Cardiac muscle cell (in vitro differentiated cells and primary cell): ENCODE results near the gene OAS2. TPM values are rescaled to one million over a fixed set of nuclear protein-coding genes. Genes with fewer than 3 reads are reported as not detected.

Experiments used
- DNase-seq, 2 donors: peaks; one replicate each; pipeline versions ENCODE4 v3.0.0 to v3.0.0-alpha.2; 2010 to 2017; ENCODE audit warnings: low read depth in 1 of 2, low spot score in 1 of 2
- H3K27ac ChIP-seq: fragments of 200-600 bp; sonication (generic); 2 replicates; pipeline ENCODE4 v1.5.1; 2016
- H3K27me3 ChIP-seq: fragments of 200-600 bp; sonication (generic); 2 replicates; pipeline ENCODE4 v1.6.0; 2016; ENCODE audit warnings: control low read depth
- H3K36me3 ChIP-seq: fragments of 200-600 bp; sonication (generic); 2 replicates; pipeline ENCODE4 v1.5.1; 2016; ENCODE audit warnings: control low read depth
- H3K4me1 ChIP-seq: fragments of 200-600 bp; sonication (generic); 2 replicates; pipeline ENCODE4 v1.8.1; 2017; ENCODE audit warnings: low read depth, mild to moderate bottlenecking, mixed run types
- H3K4me3 ChIP-seq: fragments of 200-600 bp; sonication (generic); 2 replicates; pipeline ENCODE4 v1.5.1; 2016; ENCODE audit warnings: mild to moderate bottlenecking
- H3K9me3 ChIP-seq: fragments of 200-600 bp; sonication (generic); 2 replicates; pipeline ENCODE4 v1.5.1; 2017; ENCODE audit warnings: low read depth, mild to moderate bottlenecking, control low read depth
- polyA plus RNA-seq: library from polyadenylated mRNA; unstranded; fragments of >200 nt; fragmentation: Nextera tagmentation; extraction: Ambion mirVana; gene quantifications from 2 replicates; pipeline ENCODE4 v1.2.1, GENCODE V29; 2016
- total RNA-seq: library from RNA; depleted of rRNA; stranded (reverse); fragments of >200 nt; gene quantifications from 2 replicates; pipeline ENCODE4 v1.2.3, GENCODE V29; 2016
- TF ChIP-seq, protein P1 (sequence below): IDR thresholded peaks from 2 replicates; pipeline ENCODE4 v1.5.1; 2012; ENCODE audit warnings: low read depth, mild to moderate bottlenecking, low read length

The OAS2 gene
- total and polyA plus RNA-seq, 2 experiments from 2014 or later = not detected

DNA sequence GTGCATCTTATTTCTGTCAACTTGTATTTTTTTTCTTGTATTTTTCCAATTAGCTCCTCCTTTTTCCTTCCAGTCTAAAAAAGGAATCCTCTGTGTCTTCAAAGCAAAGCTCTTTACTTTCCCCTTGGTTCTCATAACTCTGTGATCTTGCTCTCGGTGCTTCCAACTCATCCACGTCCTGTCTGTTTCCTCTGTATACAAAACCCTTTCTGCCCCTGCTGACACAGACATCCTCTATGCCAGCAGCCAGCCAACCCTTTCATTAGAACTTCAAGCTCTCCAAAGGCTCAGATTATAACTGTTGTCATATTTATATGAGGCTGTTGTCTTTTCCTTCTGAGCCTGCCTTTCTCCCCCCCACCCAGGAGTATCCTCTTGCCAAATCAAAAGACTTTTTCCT lies 32.4 kb downstream of the OAS2 start:
- TF ChIP-seq, protein P1, sequence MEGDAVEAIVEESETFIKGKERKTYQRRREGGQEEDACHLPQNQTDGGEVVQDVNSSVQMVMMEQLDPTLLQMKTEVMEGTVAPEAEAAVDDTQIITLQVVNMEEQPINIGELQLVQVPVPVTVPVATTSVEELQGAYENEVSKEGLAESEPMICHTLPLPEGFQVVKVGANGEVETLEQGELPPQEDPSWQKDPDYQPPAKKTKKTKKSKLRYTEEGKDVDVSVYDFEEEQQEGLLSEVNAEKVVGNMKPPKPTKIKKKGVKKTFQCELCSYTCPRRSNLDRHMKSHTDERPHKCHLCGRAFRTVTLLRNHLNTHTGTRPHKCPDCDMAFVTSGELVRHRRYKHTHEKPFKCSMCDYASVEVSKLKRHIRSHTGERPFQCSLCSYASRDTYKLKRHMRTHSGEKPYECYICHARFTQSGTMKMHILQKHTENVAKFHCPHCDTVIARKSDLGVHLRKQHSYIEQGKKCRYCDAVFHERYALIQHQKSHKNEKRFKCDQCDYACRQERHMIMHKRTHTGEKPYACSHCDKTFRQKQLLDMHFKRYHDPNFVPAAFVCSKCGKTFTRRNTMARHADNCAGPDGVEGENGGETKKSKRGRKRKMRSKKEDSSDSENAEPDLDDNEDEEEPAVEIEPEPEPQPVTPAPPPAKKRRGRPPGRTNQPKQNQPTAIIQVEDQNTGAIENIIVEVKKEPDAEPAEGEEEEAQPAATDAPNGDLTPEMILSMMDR = no peak
- H3K4me3 ChIP-seq = no peak overlapping the region

DNA sequence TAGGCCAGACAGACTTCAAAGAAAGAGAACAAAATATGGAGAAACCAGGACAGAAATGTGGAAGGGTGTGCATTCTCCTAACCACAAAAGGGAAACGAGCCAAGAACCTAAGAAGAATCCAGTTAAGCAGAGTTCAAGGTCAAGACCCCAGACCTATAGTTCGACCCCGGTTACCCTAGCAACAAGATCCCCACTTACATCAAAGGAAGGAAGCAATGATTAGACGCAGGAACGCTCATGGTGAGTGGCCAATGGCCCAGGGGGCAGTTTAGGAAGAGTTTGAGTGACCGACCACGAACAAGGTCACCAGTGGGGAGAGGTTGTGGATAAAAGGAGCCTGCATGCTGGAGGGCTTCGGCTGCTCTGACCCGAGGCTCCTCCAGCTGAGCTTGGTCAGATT lies 36.2 kb downstream of the OAS2 start:
- Histone ChIP-seq H3K27ac (no peak overlapping the region), H3K4me1 (no peaks in the 10 kb centered on the region), H3K36me3 (no peaks in the 10 kb centered on the region), H3K27me3 (no peaks in the 10 kb centered on the region), H3K9me3 (no peaks in the 10 kb centered on the region), H3K4me3 (no peak overlapping the region)
- DNase-seq = no peak
- TF ChIP-seq, protein P1 = no peak

More for the DNA sequence above, 32.4 kb downstream of the OAS2 start:
- Histone ChIP-seq H3K9me3 (no peaks in the 10 kb centered on the region), H3K4me1 (no peaks in the 10 kb centered on the region), H3K36me3 (no peaks in the 10 kb centered on the region), H3K27me3 (peaks cover 14% of the 10 kb centered on the region), H3K27ac (no peak overlapping the region)
- no peak for DNase-seq

DNA sequence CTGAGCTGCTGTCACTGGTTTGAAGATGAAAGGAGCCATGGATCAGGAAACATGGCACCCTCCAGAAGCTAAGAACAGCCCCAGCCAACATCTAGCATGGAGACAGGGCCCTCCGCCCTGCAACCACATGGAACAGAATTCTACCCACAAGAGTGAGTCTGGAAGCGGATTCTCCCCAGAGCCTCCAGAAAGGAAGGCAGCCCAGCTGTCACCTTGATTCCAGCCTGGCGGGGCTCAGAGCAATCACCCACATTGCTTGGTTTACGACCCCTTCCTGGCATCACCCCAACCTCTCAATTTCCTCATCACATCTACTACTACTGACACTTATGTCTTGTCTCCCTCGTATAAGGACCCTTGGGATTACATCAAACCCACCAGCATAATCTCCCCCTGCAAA lies 38.5 kb downstream of the OAS2 start:
- Histone ChIP-seq H3K9me3 (no peaks in the 10 kb centered on the region), H3K27ac (no peak overlapping the region), H3K27me3 (peaks cover 6% of the 10 kb centered on the region), H3K4me1 (no peaks in the 10 kb centered on the region), H3K4me3 (no peak overlapping the region), H3K36me3 (no peaks in the 10 kb centered on the region)
- DNase-seq = no peak
- TF ChIP-seq, protein P1 = no peak

DNA sequence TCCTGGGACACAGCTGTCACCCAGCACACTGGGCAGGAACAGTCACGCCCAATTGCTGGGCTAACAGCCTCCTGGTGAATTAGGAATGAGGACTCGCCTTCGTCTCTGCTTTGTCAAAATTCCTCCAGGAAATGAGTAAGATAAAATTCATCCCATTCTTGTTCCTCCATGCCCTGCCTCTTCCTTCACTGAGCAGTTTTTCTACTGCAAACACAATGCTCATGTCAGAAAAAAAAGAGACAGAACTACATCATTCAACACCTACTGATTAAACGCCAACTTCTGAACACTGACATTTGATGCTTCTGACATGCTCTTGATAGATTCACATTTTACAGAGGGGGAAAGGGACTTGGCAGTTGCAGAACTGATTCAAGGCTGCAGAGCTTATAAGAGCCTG lies 40.7 kb downstream of the OAS2 start:
- Histone ChIP-seq H3K4me3 (no peak overlapping the region), H3K9me3 (no peaks in the 10 kb centered on the region), H3K36me3 (no peaks in the 10 kb centered on the region), H3K27ac (no peak overlapping the region), H3K4me1 (no peaks in the 10 kb centered on the region), H3K27me3 (peaks cover 6% of the 10 kb centered on the region)
- DNase-seq = peak in 1 of 2 donors; percentile 29
- TF ChIP-seq, protein P1 = no peak

DNA sequence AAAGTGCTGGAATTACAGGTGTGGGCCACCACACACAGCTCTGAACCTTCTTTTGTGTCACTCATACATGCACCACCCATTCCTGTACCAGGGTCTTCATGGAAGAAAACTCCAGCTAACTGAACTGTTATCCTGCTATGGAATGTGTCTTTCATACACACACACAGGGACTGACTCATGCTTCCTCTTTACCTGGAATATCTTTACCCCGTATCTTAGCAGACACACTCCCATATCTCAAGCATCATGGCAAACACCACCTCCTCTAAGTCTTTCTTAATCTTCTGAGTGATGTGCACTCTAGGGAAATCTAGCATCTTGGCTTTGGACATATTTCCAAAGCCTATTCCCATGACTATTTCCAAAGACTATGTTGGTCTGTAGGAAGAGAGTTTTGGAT lies 43.2 kb downstream of the OAS2 start:
- Histone ChIP-seq H3K27ac (no peak overlapping the region), H3K4me1 (no peaks in the 10 kb centered on the region), H3K27me3 (peaks cover 6% of the 10 kb centered on the region), H3K4me3 (no peak overlapping the region), H3K36me3 (no peaks in the 10 kb centered on the region), H3K9me3 (no peaks in the 10 kb centered on the region)
- TF ChIP-seq, protein P1 = no peak
- DNase-seq = no peak
